ENCODE measurements around the gene LRRC3B. TPM values are rescaled to one million over a fixed set of nuclear protein-coding genes. Genes with fewer than 3 reads are reported as not detected.
"Not testable (repeated sequence)": the region's sequence is repeated elsewhere in the genome, so short reads cannot be mapped to it uniquely, and the experiment has no call there.

LRRC3B gene
- total RNA-seq, 1 donor from 2014 or later, result 1.9 TPM

- Mint-ChIP-seq H3K27ac (ENCODE audit: unreplicated experiment) (no peak overlapping the region), H3K4me1 (ENCODE audit: low read depth, unreplicated experiment) (no peaks in the 10 kb centered on the region), H3K4me3 (ENCODE audit: unreplicated experiment) (no peak overlapping the region), H3K9me3 (ENCODE audit: unreplicated experiment) (peaks cover 2% of the 10 kb centered on the region), H3K36me3 (ENCODE audit: unreplicated experiment) (no peaks in the 10 kb centered on the region), H3K27me3 (ENCODE audit: unreplicated experiment) (peaks cover 2% of the 10 kb centered on the region)
- no peak for TF ChIP-seq CTCF (IDR thresholded peaks at IDR 0.05; ENCODE audit: partially characterized antibody, unreplicated experiment)
- no peak for DNase-seq
These were observed 32.9 kb upstream of the LRRC3B start for GRCh38 chr3:26589678-26590077.

GRCh38 chr3:26590919-26591484 is 31.6 kb upstream of the LRRC3B start:
- no peaks in the 10 kb centered on the region for H3K36me3 Mint-ChIP-seq (ENCODE audit: unreplicated experiment)
- H3K4me3 Mint-ChIP-seq (ENCODE audit: unreplicated experiment), result no peak overlapping the region
- H3K27ac Mint-ChIP-seq (ENCODE audit: unreplicated experiment), result no peak overlapping the region
- no peaks in the 10 kb centered on the region for H3K4me1 Mint-ChIP-seq (ENCODE audit: low read depth, unreplicated experiment)
- DNase-seq, result no peak
- no peak for TF ChIP-seq CTCF (IDR thresholded peaks at IDR 0.05; ENCODE audit: partially characterized antibody, unreplicated experiment)
- H3K9me3 Mint-ChIP-seq (ENCODE audit: unreplicated experiment), result peaks cover 2% of the 10 kb centered on the region
- H3K27me3 Mint-ChIP-seq (ENCODE audit: unreplicated experiment), result peaks cover 2% of the 10 kb centered on the region

GRCh38 chr3:26591926-26592325 is 30.6 kb upstream of the LRRC3B start:
- no peak for TF ChIP-seq CTCF (IDR thresholded peaks at IDR 0.05; ENCODE audit: partially characterized antibody, unreplicated experiment)
- H3K27ac Mint-ChIP-seq (ENCODE audit: unreplicated experiment), result no peak overlapping the region
- no peaks in the 10 kb centered on the region for H3K36me3 Mint-ChIP-seq (ENCODE audit: unreplicated experiment)
- no peaks in the 10 kb centered on the region for H3K4me1 Mint-ChIP-seq (ENCODE audit: low read depth, unreplicated experiment)
- no peak overlapping the region for H3K4me3 Mint-ChIP-seq (ENCODE audit: unreplicated experiment)
- no peak for DNase-seq
- H3K9me3 Mint-ChIP-seq (ENCODE audit: unreplicated experiment), result peaks cover 2% of the 10 kb centered on the region
- H3K27me3 Mint-ChIP-seq (ENCODE audit: unreplicated experiment), result peaks cover 2% of the 10 kb centered on the region

DNA sequence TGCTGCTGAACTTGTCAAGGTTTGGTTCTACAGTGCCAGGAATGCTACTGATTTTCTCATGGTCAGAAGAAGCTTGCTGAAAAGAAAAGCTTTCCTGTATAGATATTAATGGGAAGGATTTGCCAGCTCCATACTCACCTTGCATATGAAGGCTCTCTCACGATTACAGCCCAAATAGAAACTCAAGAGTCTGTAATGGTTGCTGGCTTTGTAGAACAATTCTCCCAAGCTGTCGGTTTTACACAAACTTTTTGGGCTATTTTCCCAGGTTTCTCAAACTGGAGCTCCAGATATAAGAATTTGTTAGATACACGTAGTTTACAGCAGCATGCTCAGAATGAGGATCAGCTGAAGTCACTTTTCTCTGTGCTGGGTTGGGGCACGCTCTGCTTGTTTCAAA is 30.1 kb upstream of the LRRC3B start:
- H3K36me3 Mint-ChIP-seq (ENCODE audit: unreplicated experiment), result no peaks in the 10 kb centered on the region
- DNase-seq, result no peak
- peaks cover 2% of the 10 kb centered on the region for H3K27me3 Mint-ChIP-seq (ENCODE audit: unreplicated experiment)
- no peak overlapping the region for H3K4me3 Mint-ChIP-seq (ENCODE audit: unreplicated experiment)
- no peak for TF ChIP-seq CTCF (IDR thresholded peaks at IDR 0.05; ENCODE audit: partially characterized antibody, unreplicated experiment)
- H3K9me3 Mint-ChIP-seq (ENCODE audit: unreplicated experiment), result peaks cover under 1% of the 10 kb centered on the region
- H3K4me1 Mint-ChIP-seq (ENCODE audit: low read depth, unreplicated experiment), result no peaks in the 10 kb centered on the region
- no peak overlapping the region for H3K27ac Mint-ChIP-seq (ENCODE audit: unreplicated experiment)

DNA sequence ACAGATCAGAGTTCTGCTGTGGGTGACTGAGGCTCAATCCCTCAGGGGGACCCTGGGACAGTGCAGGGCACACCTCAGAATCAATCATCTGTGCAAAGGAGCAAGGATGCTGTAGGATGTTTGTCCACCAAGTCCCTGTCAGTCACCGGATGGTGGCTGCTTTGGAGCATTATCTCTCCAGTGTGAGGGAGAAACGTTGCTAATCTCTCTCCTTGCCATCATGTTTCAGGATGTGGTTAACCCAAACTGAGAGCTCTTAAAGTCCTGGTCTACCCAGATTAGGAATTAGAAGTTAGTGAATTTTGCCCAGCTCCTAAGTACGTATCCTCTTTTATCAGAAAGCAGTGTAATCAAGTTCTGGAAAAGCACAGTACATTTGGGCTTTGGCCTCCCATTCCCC is 26.2 kb upstream of the LRRC3B start:
- H3K27ac Mint-ChIP-seq (ENCODE audit: unreplicated experiment), result no peak overlapping the region
- no peaks in the 10 kb centered on the region for H3K36me3 Mint-ChIP-seq (ENCODE audit: unreplicated experiment)
- no peak for TF ChIP-seq CTCF (IDR thresholded peaks at IDR 0.05; ENCODE audit: partially characterized antibody, unreplicated experiment)

DNA sequence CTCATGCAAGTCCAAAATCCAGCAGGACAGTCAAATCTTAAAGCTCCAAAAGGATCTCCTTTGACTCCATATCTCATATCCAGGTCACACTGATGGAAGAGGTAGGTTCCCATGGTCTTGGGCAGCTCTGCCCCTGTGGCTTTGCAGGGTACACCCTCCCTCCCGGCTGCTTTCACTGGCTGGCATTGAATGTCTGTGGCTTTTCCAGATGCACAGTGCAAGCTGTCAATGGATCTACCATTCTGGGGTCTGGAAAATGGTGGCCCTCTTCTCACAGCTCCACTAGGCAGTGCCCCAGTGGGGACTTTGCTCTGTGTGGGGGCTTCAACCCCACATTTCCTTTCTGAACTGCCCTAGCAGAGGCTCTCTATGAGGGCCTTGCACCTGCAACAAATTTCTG is 19.3 kb upstream of the LRRC3B start:
- not testable (repeated sequence) for H3K27me3 Mint-ChIP-seq (ENCODE audit: unreplicated experiment); H3K4me3 Mint-ChIP-seq (ENCODE audit: unreplicated experiment); H3K27ac Mint-ChIP-seq (ENCODE audit: unreplicated experiment); H3K4me1 Mint-ChIP-seq (ENCODE audit: low read depth, unreplicated experiment); DNase-seq; H3K9me3 Mint-ChIP-seq (ENCODE audit: unreplicated experiment)
- peaks cover 12% of the 10 kb centered on the region for H3K36me3 Mint-ChIP-seq (ENCODE audit: unreplicated experiment)

More for the DNA sequence above, 26.2 kb upstream of the LRRC3B start:
- Mint-ChIP-seq H3K27me3 (ENCODE audit: unreplicated experiment) (peaks cover 2% of the 10 kb centered on the region), H3K9me3 (ENCODE audit: unreplicated experiment) (peaks cover 5% of the 10 kb centered on the region), H3K4me3 (ENCODE audit: unreplicated experiment) (no peak overlapping the region), H3K4me1 (ENCODE audit: low read depth, unreplicated experiment) (no peaks in the 10 kb centered on the region)
- no peak for DNase-seq

- H3K4me3 Mint-ChIP-seq (ENCODE audit: unreplicated experiment); DNase-seq; H3K4me1 Mint-ChIP-seq (ENCODE audit: low read depth, unreplicated experiment); H3K27me3 Mint-ChIP-seq (ENCODE audit: unreplicated experiment); H3K9me3 Mint-ChIP-seq (ENCODE audit: unreplicated experiment); H3K27ac Mint-ChIP-seq (ENCODE audit: unreplicated experiment): not testable (repeated sequence)
- H3K36me3 Mint-ChIP-seq (ENCODE audit: unreplicated experiment), result peaks cover 12% of the 10 kb centered on the region
These were observed 18.8 kb upstream of the LRRC3B start for GRCh38 chr3:26603771-26604170.
